GM23248 (cell line): ENCODE data around the gene HERC3. TPM values are rescaled to one million over a fixed set of nuclear protein-coding genes. Genes with fewer than 3 reads are reported as not detected.

Source experiments
- DNase-seq: peaks from one replicate; pipeline ENCODE4 v3.0.0-alpha.2; 2015
- H2AFZ ChIP-seq: fragments of 200-600 bp; sonication (generic); 2 replicates; pipeline ENCODE4 v1.6.1; 2016; ENCODE audit warnings: antibody characterized with exemption
- H3F3A ChIP-seq: fragments of 200-600 bp; sonication (generic); 2 replicates; pipeline ENCODE4 v1.6.1; 2016; ENCODE audit warnings: mild to moderate bottlenecking, antibody characterized with exemption, mixed run types; ENCODE audit not compliant: insufficient read depth
- H3K27ac ChIP-seq: fragments of 200-600 bp; sonication (generic); 2 replicates; pipeline ENCODE4 v1.5.1; 2016; ENCODE audit warnings: mild to moderate bottlenecking
- H3K27me3 ChIP-seq: fragments of 200-600 bp; sonication (generic); replicated peaks from 2 replicates; pipeline ENCODE4 v1.6.1; 2016; ENCODE audit warnings: mild to moderate bottlenecking; ENCODE audit not compliant: insufficient read depth
- H3K36me3 ChIP-seq: fragments of 200-600 bp; sonication (generic); 2 replicates; pipeline ENCODE4 v1.6.1; 2016; ENCODE audit warnings: low read depth, mild to moderate bottlenecking
- H3K4me1 ChIP-seq: fragments of 200-600 bp; sonication (generic); 2 replicates; pipeline ENCODE4 v1.6.1; 2016; ENCODE audit warnings: mild to moderate bottlenecking; ENCODE audit not compliant: insufficient read depth
- H3K4me2 ChIP-seq: fragments of 200-600 bp; sonication (generic); one replicate; pipeline ENCODE4 v1.6.1; 2016; ENCODE audit warnings: mild to moderate bottlenecking; ENCODE audit not compliant: unreplicated experiment
- H3K4me3 ChIP-seq: fragments of 200-600 bp; sonication (generic); 2 replicates; pipeline ENCODE4 v1.5.1; 2016; ENCODE audit warnings: mild to moderate bottlenecking
- H3K79me2 ChIP-seq: fragments of 200-600 bp; sonication (generic); 2 replicates; pipeline ENCODE4 v1.6.1; 2016; ENCODE audit warnings: mild to moderate bottlenecking; ENCODE audit not compliant: insufficient read depth
- H3K9ac ChIP-seq: fragments of 200-600 bp; sonication (generic); 2 replicates; pipeline ENCODE4 v1.6.1; 2016; ENCODE audit warnings: mild to moderate bottlenecking
- H3K9me2 ChIP-seq: fragments of 200-600 bp; sonication (generic); 2 replicates; pipeline ENCODE4 v1.6.1; 2016; ENCODE audit warnings: mixed run types, mild to moderate bottlenecking, moderate library complexity; ENCODE audit not compliant: insufficient read depth
- H3K9me3 ChIP-seq: fragments of 200-600 bp; sonication (generic); one replicate; pipeline ENCODE4 v1.6.1; 2017; ENCODE audit warnings: low read depth
- H4K20me1 ChIP-seq: fragments of 200-600 bp; sonication (generic); 2 replicates; pipeline ENCODE4 v1.6.0; 2016; ENCODE audit not compliant: insufficient read depth
- EZH2 ChIP-seq: fragments of 200-600 bp; sonication (generic); IDR thresholded peaks from 2 replicates; pipeline ENCODE4 v1.6.1; 2018; ENCODE audit warnings: antibody characterized with exemption, mild to moderate bottlenecking; ENCODE audit not compliant: insufficient read depth, poor library complexity, severe bottlenecking
- EZH2phosphoT487 ChIP-seq: fragments of 200-600 bp; sonication (generic); IDR thresholded peaks from 2 replicates; pipeline ENCODE4 v1.6.1; 2018; ENCODE audit warnings: antibody characterized with exemption, moderate library complexity, mild to moderate bottlenecking, low read depth; ENCODE audit not compliant: insufficient read depth
- WGBS, 2 experiments: methylation state at CpG; one replicate each; pipeline ENCODE4 v1.1.6; 2015 to 2017; ENCODE audit warnings: low lambda C conversion rate in 2 of 2, low coverage in 1 of 2; ENCODE audit errors: missing lambda C conversion rate in 2 of 2; 5-methylcytosine and 5-hydroxymethylcytosine counted together
- in situ Hi-C: fragments of 300-500 bp; cut with MboI; formaldehyde crosslinking; loops from 2 replicates; pipeline ENCODE4 v1.15.0; 2020
- polyA plus RNA-seq: library from polyadenylated mRNA; unstranded; fragments of >200 nt; fragmentation: Nextera tagmentation; extraction: Ambion mirVana; gene quantifications from 2 replicates; pipeline ENCODE4 v1.2.1, GENCODE V29; 2016
- total RNA-seq: library from RNA; depleted of rRNA; stranded (reverse); fragments of >200 nt; shearing (Covaris generic); gene quantifications from 2 replicates; pipeline ENCODE4 v1.2.3, GENCODE V29; 2014

The HERC3 gene
- total and polyA plus RNA-seq, 2 experiments from 2014 or later = 25.8 to 27.6 TPM

DNA sequence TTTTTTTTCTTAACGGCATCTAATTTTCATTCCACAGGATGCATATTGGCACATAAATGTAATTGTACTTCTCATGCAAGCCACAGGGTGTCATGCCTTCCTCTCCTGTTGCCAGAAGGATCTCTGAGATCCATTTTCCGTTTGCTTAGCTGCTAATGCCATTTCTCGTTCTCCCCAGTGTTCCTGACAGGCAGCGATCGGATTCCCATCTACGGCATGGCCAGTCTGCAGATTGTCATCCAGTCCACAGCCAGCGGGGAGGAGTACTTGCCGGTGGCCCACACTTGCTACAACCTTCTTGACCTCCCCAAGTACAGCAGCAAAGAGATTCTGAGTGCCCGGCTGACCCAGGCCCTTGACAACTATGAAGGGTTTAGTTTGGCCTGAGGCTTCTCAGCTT, 114.3 kb downstream of the HERC3 start:
- Histone ChIP-seq H3K4me3 (no peak overlapping the region), H3K9me3 (no peaks in the 10 kb centered on the region), H3K4me2 (peak overlapping the region; percentile 31), H3K4me1 (peaks cover 22% of the 10 kb centered on the region), H4K20me1 (no peaks in the 10 kb centered on the region), H3K9ac (peak overlapping the region; percentile 39), H3K36me3 (peaks cover 2% of the 10 kb centered on the region; the same call in 1 of the 2 replicates), H3F3A (peaks cover 12% of the 10 kb centered on the region; the same call in 1 of the 2 replicates), H2AFZ (peak overlapping the region; percentile 72), H3K27ac (peak overlapping the region; percentile 45), H3K79me2 (no peaks in the 10 kb centered on the region), H3K27me3 (no peaks in the 10 kb centered on the region), H3K9me2 (no peaks in the 10 kb centered on the region)
- peak; percentile 83 for DNase-seq
- 21 to 24% methylated on average over 9 of the region's 9 CpGs for WGBS, 2 experiments
- TF ChIP-seq EZH2 = no peak
- TF ChIP-seq EZH2phosphoT487 = no peak
- in situ Hi-C loops = loop anchor here (10.0 kb wide), 1 partner anchor 328 kb away; no protein-coding TSS in a partner anchor

DNA sequence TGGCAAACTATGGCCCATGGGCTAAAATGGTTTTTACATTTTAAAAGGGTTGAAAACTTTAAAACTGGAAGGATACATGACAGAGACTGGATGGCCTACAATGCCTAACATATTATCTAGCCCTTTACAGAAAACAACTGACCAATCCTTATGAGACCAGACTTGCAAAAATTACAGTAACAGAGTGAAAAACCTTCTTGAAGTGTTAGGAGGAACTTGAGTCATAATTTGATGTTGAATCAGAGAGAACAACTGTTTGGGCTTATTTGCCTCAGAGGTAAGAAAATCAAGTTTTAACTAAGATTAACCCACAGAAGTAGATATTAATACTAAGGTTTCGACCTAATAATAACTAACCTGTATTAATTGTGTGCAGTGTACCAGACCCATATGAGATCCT, 117.7 kb downstream of the HERC3 start:
- Histone ChIP-seq H4K20me1 (no peaks in the 10 kb centered on the region), H2AFZ (no peak overlapping the region), H3K27me3 (no peaks in the 10 kb centered on the region), H3K9me3 (no peaks in the 10 kb centered on the region), H3K27ac (no peak overlapping the region), H3F3A (peaks cover 12% of the 10 kb centered on the region; the same call in 1 of the 2 replicates), H3K9me2 (no peaks in the 10 kb centered on the region), H3K4me2 (no peak overlapping the region), H3K79me2 (0 out of 2 replicates have a peak, but pooled peaks cover 2% of the 10 kb centered on the region), H3K4me1 (peaks cover 22% of the 10 kb centered on the region), H3K36me3 (peaks cover 12% of the 10 kb centered on the region), H3K4me3 (no peak overlapping the region), H3K9ac (no peak overlapping the region)
- TF ChIP-seq EZH2phosphoT487 = no peak
- TF ChIP-seq EZH2 = no peak
- peak; percentile 26 for DNase-seq
- 95 to 100% methylated on average over 1 of the region's 1 CpG for WGBS, 2 experiments
- in situ Hi-C loops = loop anchor here (10.0 kb wide), 1 partner anchor 325 kb away; no protein-coding TSS in a partner anchor

DNA sequence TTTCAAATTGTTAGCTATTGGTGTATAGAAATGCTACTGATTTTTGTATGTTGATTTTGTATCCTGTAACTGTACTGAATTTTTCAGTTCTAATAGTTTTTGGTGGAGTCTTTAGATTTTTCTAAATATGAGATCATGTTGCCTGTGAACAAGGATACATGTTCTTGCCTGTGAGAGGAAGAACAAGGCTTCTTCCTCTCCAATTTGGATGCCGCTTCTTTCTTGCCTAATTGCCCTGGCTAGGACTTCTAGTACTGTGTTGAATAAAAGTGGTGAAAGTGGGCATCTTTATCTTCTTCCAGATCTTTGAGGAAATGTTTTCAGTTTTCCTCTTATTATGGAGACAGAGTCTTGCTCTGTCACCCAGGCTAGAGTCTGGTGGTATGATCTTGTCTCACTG, 121.5 kb downstream of the HERC3 start:
- Histone ChIP-seq H3K9me2 (no peaks in the 10 kb centered on the region), H3K9ac (no peak overlapping the region), H3K79me2 (peaks cover 8% of the 10 kb centered on the region; the same call in 1 of the 2 replicates), H2AFZ (no peak overlapping the region), H3K27ac (no peak overlapping the region), H3K4me2 (no peak overlapping the region), H3K4me3 (no peak overlapping the region), H3K9me3 (no peaks in the 10 kb centered on the region), H3F3A (no peaks in the 10 kb centered on the region), H3K36me3 (peaks cover 21% of the 10 kb centered on the region), H4K20me1 (no peaks in the 10 kb centered on the region), H3K4me1 (peaks cover 4% of the 10 kb centered on the region; the same call in 1 of the 2 replicates), H3K27me3 (no peaks in the 10 kb centered on the region)
- 71 to 92% methylated on average over 1 of the region's 1 CpG for WGBS, 2 experiments
- DNase-seq = no peak
- TF ChIP-seq EZH2 (no peak), EZH2phosphoT487 (no peak)
- in situ Hi-C loops = no loop called here

DNA sequence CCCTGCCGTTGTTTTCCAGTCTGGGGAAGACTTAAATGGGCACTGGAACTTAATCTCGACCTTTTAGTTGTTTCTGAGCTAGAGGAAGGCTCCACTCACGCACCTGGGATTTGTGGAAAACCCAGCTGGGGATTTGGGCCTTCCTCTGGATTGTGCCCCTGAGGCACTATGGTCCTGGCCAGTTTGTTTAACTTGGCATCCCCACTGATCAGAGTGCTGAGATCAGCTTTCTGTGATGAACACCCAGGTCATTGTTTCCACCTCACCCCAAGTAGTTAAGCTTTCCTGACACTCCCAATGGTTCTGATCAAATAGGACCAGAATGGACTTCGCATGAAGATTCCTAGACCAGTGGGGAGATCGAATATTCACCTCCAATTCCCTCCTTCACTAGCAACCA, 125.8 kb downstream of the HERC3 start:
- Histone ChIP-seq H3K27ac (no peak overlapping the region), H3K9me3 (no peaks in the 10 kb centered on the region), H3K4me1 (peaks cover 8% of the 10 kb centered on the region; the same call in 1 of the 2 replicates), H3K4me3 (no peak overlapping the region), H3K4me2 (no peak overlapping the region), H4K20me1 (no peaks in the 10 kb centered on the region), H3K36me3 (peaks cover 15% of the 10 kb centered on the region), H3K27me3 (no peaks in the 10 kb centered on the region), H3K79me2 (peaks cover 8% of the 10 kb centered on the region; the same call in 1 of the 2 replicates), H3K9me2 (no peaks in the 10 kb centered on the region), H2AFZ (no peak overlapping the region), H3K9ac (no peak overlapping the region), H3F3A (no peaks in the 10 kb centered on the region)
- no peak for DNase-seq
- in situ Hi-C loops = no loop called here
- TF ChIP-seq EZH2 (no peak), EZH2phosphoT487 (no peak)
- 91 to 97% methylated on average over 5 of the region's 5 CpGs for WGBS, 2 experiments

DNA sequence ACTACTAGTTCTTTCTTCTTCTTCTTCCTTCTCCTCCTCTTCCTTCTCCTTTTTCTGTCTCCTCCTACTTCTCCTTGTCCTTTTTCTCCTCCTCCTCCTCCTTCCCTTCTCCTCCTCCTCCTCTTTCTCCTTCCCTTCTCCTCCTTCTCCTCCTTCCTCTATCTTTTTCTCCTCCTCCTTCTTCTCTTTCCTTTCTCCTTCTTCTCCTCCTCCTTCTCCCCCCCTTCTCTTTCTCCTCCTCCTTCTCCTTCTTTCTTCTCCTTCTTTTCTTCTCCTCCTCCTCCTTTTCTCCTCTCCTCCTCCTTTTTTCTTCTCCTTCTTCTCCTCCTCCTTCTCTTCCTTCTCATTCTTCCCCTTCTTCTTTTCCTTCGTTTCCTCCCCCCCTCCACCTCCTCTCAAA, 127.1 kb downstream of the HERC3 start:
- no peak overlapping the region for H3K4me2 ChIP-seq
- H3K79me2 ChIP-seq = peaks cover 8% of the 10 kb centered on the region; the same call in 1 of the 2 replicates
- no peak overlapping the region for H3K27ac ChIP-seq
- no peak for DNase-seq
- no peaks in the 10 kb centered on the region for H3F3A ChIP-seq
- no peaks in the 10 kb centered on the region for H3K9me2 ChIP-seq
- H3K9me3 ChIP-seq = no peaks in the 10 kb centered on the region
- H3K9ac ChIP-seq = no peak overlapping the region
- H3K36me3 ChIP-seq = peaks cover 17% of the 10 kb centered on the region
- no peaks in the 10 kb centered on the region for H3K27me3 ChIP-seq
- H4K20me1 ChIP-seq = no peaks in the 10 kb centered on the region
- peaks cover 8% of the 10 kb centered on the region; the same call in 1 of the 2 replicates for H3K4me1 ChIP-seq
- no peak overlapping the region for H2AFZ ChIP-seq
- in situ Hi-C loops = no loop called here
- WGBS, 2 experiments = 89 to 98% methylated on average over 1 of the region's 1 CpG
- H3K4me3 ChIP-seq = no peak overlapping the region
- no peak for TF ChIP-seq EZH2phosphoT487
